HCT116 (cell line): Measurements from ENCODE around the gene GRIK1.

Experiments
- CEBPB ChIP-seq: IDR thresholded peaks from 2 replicates; pipeline ENCODE4 v1.6.1; 2012; ENCODE audit warnings: low read depth
- CTCF ChIP-seq, 3 experiments: fragments of 200-600 bp in 1 of 3; sonication (generic) in 1 of 3; IDR thresholded peaks in 2 of 3; conservative IDR thresholded peaks in 1 of 3; 2 replicates each; pipeline ENCODE4 v1.5.1; 2012 to 2017; ENCODE audit warnings: low read depth in 2 of 3, low read length in 2 of 3, antibody characterized with exemption in 1 of 3, borderline replicate concordance in 1 of 3, control low read depth in 1 of 3, mild to moderate bottlenecking in 1 of 3, mixed read lengths in 1 of 3, mixed run types in 1 of 3, moderate library complexity in 1 of 3; ENCODE audit not compliant: insufficient read depth in 1 of 3
- ELF1 ChIP-seq: IDR thresholded peaks from 2 replicates; pipeline ENCODE4 v1.6.1; 2012; ENCODE audit warnings: low read depth, borderline replicate concordance
- EZH2 ChIP-seq: fragments of 200-600 bp; sonication (generic); IDR thresholded peaks from 2 replicates; pipeline ENCODE4 v1.6.1; 2017; ENCODE audit warnings: antibody characterized with exemption, mixed run types
- POLR2A ChIP-seq: IDR thresholded peaks from 2 replicates; pipeline ENCODE4 v1.7.0; 2011; ENCODE audit warnings: borderline replicate concordance; ENCODE audit not compliant: insufficient read depth, insufficient read length; ENCODE audit errors: extremely low read depth
- POLR2AphosphoS5 ChIP-seq: IDR thresholded peaks from 2 replicates; pipeline ENCODE4 v1.6.1; 2011; ENCODE audit warnings: mild to moderate bottlenecking, low read depth, low read length, moderate library complexity
- RAD21 ChIP-seq: IDR thresholded peaks from 2 replicates; pipeline ENCODE4 v1.6.1; 2012; ENCODE audit warnings: low read depth, mild to moderate bottlenecking
- SRF ChIP-seq: IDR thresholded peaks from 2 replicates; pipeline ENCODE4 v1.6.1; 2012; ENCODE audit warnings: low read depth
- YY1 ChIP-seq: IDR thresholded peaks from 2 replicates; pipeline ENCODE4 v1.6.1; 2011; ENCODE audit warnings: low read length, low read depth, moderate library complexity, mild to moderate bottlenecking; ENCODE audit not compliant: insufficient replicate concordance; ENCODE audit errors: extremely low read depth
- ZBTB33 ChIP-seq: IDR thresholded peaks from 2 replicates; pipeline ENCODE4 v1.6.1; 2011; ENCODE audit warnings: mild to moderate bottlenecking, low read length, moderate library complexity; ENCODE audit not compliant: insufficient replicate concordance; ENCODE audit errors: extremely low read depth

GRCh38 chr21:29538115-29538514 is 401.7 kb downstream of the GRIK1 start:
- TF ChIP-seq CTCF (IDR thresholded peaks at IDR 0.05 in 2 of 3, conservative IDR thresholded peaks at IDR 0.05 in 1 of 3; ENCODE audit: borderline replicate concordance in 1 of 3, insufficient read depth in 1 of 3, low read depth in 2 of 3, low read length in 2 of 3): no peak
- TF ChIP-seq EZH2: no peak
- no peak for TF ChIP-seq ELF1
- TF ChIP-seq CEBPB: no peak
- TF ChIP-seq POLR2A: no peak
- no peak for TF ChIP-seq POLR2AphosphoS5
- no peak for TF ChIP-seq ZBTB33
- no peak for TF ChIP-seq RAD21
- no peak for TF ChIP-seq YY1
- no peak for TF ChIP-seq SRF
